Activated T-helper 1 cell treated with Interleukin-2 at 50 U/mL for 16 hours (primary cell): Measurements from ENCODE around the gene CLRN3.

Experiments used
- DNase-seq: peaks from one replicate; pipeline ENCODE4 v3.0.0-alpha.2; 2020; ENCODE audit warnings: low read depth

The CLRN3 gene

GRCh38 chr10:127919418-127920271 is 26.9 kb upstream of the CLRN3 start:
- DNase-seq = no peak

- no peak for DNase-seq
Observed at GRCh38 chr10:127918572-127918971, 25.8 kb upstream of the CLRN3 start.

GRCh38 chr10:127916826-127917225 is 24.1 kb upstream of the CLRN3 start:
- DNase-seq = no peak

GRCh38 chr10:127915324-127915723 is 22.6 kb upstream of the CLRN3 start:
- no peak for DNase-seq

- no peak for DNase-seq
Observed at GRCh38 chr10:127913368-127913759, 20.6 kb upstream of the CLRN3 start.

GRCh38 chr10:127912607-127913367 is 20.0 kb upstream of the CLRN3 start:
- DNase-seq = no peak

GRCh38 chr10:127911867-127912257 is 19.1 kb upstream of the CLRN3 start:
- DNase-seq = no peak

GRCh38 chr10:127911218-127911866 is 18.6 kb upstream of the CLRN3 start:
- no peak for DNase-seq

- DNase-seq = no peak
Observed at GRCh38 chr10:127910464-127910770, 17.7 kb upstream of the CLRN3 start.

- no peak for DNase-seq
Observed at GRCh38 chr10:127909716-127910463, 17.1 kb upstream of the CLRN3 start.

GRCh38 chr10:127908959-127909267 is 16.2 kb upstream of the CLRN3 start:
- no peak for DNase-seq

- DNase-seq = no peak
Observed at GRCh38 chr10:127908106-127908958, 15.6 kb upstream of the CLRN3 start.

GRCh38 chr10:127907411-127908105 is 14.8 kb upstream of the CLRN3 start:
- no peak for DNase-seq

GRCh38 chr10:127906548-127907377 is 14.0 kb upstream of the CLRN3 start, which contains the start of gene PTPRE:
Gene PTPRE (plus strand): TSS chr10:127907103. CDS start chr10:128040882, 133,779 bp downstream.
- DNase-seq = peak; percentile 46

GRCh38 chr10:127905848-127906261 is 13.1 kb upstream of the CLRN3 start:
- no peak for DNase-seq

GRCh38 chr10:127905001-127905847 is 12.5 kb upstream of the CLRN3 start:
- no peak for DNase-seq

GRCh38 chr10:127904311-127905000 is 11.7 kb upstream of the CLRN3 start:
- DNase-seq = no peak

- DNase-seq = no peak
Observed at GRCh38 chr10:127903789-127904188, 11.0 kb upstream of the CLRN3 start.
